Measurements from ENCODE around the gene TMEM100.

Gene TMEM100

DNA sequence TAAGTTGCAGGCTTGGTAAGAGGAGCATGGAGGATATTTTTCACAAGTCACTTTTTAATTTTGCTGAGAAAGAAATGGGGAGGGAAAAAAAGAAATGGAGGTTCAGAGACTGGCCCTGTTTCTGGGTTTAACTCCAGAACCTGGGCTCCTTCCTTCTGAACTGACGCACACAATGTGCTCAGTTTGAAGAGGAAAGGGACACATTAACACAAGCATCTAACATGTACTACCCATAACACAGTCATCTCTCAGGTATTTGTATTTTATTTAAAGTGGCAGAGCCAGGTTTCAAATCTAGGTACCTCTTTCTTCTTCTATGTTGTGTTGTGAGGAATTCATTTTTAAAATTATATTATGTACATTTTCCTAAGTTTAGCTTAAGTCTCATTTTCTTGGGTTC, 5.3 kb upstream of the TMEM100 start:
- no peak overlapping the region for H3K27ac ChIP-seq
- TF ChIP-seq, protein P1, sequence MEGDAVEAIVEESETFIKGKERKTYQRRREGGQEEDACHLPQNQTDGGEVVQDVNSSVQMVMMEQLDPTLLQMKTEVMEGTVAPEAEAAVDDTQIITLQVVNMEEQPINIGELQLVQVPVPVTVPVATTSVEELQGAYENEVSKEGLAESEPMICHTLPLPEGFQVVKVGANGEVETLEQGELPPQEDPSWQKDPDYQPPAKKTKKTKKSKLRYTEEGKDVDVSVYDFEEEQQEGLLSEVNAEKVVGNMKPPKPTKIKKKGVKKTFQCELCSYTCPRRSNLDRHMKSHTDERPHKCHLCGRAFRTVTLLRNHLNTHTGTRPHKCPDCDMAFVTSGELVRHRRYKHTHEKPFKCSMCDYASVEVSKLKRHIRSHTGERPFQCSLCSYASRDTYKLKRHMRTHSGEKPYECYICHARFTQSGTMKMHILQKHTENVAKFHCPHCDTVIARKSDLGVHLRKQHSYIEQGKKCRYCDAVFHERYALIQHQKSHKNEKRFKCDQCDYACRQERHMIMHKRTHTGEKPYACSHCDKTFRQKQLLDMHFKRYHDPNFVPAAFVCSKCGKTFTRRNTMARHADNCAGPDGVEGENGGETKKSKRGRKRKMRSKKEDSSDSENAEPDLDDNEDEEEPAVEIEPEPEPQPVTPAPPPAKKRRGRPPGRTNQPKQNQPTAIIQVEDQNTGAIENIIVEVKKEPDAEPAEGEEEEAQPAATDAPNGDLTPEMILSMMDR (IDR thresholded peaks at IDR 0.05): no peak
- no peak for TF ChIP-seq ZFX (IDR thresholded peaks at IDR 0.05; ENCODE audit: borderline replicate concordance)

DNA sequence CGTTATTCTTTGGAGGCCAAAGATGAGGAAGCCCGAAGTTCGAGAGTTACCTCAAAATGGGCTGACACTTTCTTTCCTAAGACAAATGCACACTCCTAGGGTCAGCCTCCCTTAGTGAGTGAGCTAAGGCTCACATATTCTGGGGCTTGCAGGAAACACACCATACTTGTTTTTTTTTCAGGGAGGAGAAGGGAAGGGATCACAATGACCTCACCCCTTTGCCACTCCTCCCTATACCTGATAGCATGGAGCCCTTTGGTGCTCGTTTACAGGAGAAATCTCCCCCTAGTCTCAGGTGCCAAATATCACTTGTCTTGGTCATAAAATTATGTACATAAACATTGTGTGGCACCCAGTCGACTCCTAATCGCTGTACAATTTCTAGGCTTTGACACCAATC, 4.6 kb upstream of the TMEM100 start:
- no peak for TF ChIP-seq ZFX (IDR thresholded peaks at IDR 0.05; ENCODE audit: borderline replicate concordance)
- TF ChIP-seq, protein P1 (IDR thresholded peaks at IDR 0.05): no peak
- no peak overlapping the region for H3K27ac ChIP-seq

DNA sequence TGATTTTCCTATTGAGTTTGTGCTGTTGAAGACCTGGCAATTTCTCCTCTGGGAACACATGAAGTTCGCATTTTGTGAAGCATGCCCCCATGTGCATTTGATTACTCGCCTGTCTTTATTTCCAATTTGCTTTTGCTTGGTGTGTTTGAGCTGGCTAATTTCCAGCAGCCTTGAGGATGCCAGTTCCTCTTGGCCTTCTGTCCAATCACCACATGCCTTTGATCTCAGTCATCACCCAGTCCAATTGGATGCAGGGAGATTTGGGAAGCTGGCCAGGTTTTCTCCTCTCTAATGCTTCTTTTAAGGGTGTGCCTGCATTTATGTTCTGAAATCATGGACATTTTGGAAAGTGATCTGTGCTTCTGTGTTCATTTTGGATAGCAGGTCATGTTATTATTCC, 3.8 kb upstream of the TMEM100 start:
- TF ChIP-seq, protein P1 (IDR thresholded peaks at IDR 0.05): no peak
- no peak for TF ChIP-seq ZFX (IDR thresholded peaks at IDR 0.05; ENCODE audit: borderline replicate concordance)
- no peak overlapping the region for H3K27ac ChIP-seq

DNA sequence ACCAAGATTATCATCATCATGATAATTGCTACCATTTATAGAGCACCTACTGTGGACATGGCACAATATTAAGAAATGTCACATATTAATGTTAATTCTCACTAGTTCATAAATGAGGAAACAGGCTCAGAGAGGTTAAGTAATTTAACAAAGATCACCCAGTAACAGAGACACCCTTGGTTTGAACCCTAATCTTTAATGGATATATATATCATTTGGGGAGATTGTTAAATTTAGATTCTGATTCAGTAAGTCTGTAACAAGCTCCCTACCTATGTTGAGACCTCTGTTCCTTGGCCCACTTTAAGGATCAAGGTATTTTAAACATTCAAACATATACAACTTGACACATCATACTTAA, 804 bp upstream of the TMEM100 start:
- TF ChIP-seq, protein P1 (IDR thresholded peaks at IDR 0.05): no peak
- TF ChIP-seq ZFX (IDR thresholded peaks at IDR 0.05; ENCODE audit: borderline replicate concordance): no peak
- H3K27ac ChIP-seq: no peak overlapping the region

DNA sequence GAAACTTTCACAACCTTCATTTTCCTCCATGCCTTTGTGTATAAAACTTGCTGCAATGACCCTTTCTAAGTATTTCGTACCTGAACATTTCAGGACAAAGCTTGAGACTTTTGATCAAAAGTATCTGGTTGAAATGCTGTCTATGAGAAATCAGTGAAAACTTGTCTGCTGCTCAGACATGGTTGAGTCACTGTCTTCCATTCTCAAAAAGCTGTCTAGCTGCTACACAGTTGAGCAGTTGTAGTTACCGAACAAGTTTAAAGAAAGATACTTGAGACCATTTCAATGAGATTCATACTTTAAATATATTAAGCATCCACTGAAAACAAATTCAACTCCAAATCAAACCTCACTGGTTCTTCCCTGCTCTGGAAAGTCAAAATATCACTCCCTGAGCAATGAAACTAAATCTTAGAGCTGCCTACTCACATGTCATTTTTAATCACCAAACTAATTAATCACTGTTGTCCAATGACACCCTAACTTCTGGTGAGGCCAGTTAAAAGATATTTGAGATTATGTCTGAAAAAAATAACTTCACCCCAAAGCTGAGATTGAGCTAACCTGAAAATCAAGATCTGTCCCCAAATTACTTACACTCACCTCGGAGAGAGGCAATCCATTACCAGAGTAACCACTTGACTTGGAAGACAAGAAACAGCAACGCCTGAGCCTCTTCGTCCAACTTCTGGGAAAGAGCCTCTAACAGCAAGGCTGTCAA, 488 bp downstream of the TMEM100 start:
- TF ChIP-seq, protein P1 (IDR thresholded peaks at IDR 0.05): no peak
- no peak for TF ChIP-seq ZFX (IDR thresholded peaks at IDR 0.05; ENCODE audit: borderline replicate concordance)
- H3K27ac ChIP-seq: no peak overlapping the region

DNA sequence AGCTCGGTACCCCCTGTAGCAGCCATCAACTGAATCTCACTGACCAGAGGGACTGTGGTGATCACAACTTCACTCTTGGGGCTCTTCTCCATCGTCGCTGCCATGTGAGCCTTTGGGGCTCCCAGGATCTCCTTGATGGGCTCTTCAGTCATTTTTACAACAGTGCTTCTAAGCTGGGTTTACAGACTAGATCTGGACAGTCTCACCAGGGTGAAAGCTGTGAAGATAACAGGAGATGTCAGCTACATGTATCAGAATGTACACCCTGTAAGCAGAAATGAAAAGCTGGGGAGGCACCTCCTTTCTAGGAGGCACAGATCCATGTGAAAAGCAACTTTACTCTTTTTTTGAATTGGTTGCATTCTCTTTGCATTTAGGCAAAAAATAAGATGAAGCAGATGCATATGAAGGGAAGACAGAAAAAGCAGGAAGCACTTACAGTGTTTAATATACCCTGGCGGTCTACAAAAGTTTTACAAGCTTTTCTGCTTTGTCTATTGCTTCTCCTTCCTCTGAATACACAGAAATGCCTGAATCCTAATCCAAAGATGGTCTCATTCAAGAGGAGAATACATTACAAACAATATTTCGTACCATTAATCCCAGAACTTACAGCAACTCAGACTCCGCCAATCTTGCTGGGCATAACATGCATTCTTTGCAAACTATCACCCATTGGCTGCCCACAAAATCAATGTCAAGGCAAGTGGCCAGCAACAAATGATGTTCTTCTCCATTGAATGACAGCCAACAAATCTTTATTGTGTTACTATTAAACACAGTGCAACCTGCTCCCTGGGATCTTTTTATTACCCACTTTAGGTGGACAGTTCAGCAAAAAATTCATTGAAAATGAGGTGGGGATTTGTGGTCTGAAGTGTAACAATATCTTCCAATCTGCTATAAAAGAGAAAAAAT, 1.5 kb downstream of the TMEM100 start:
- no peak overlapping the region for H3K27ac ChIP-seq
- TF ChIP-seq ZFX (IDR thresholded peaks at IDR 0.05; ENCODE audit: borderline replicate concordance): no peak
- TF ChIP-seq, protein P1 (IDR thresholded peaks at IDR 0.05): no peak
